ENCODE results near the gene IYD.

GRCh38 chr6:150380256-150380655 lies 11.4 kb downstream of the IYD start:
- TF ChIP-seq CTCF (optimal IDR thresholded peaks at IDR 0.05 in 1 of 3, IDR thresholded peaks at IDR 0.05 in 1 of 3, conservative IDR thresholded peaks at IDR 0.05 in 1 of 3; ENCODE audit: extremely low read depth in 1 of 3, insufficient read depth in 2 of 3, low read length in 3 of 3) (no peak), EZH2 (IDR thresholded peaks at IDR 0.05; ENCODE audit: low read length) (no peak)
